Medulla oblongata (tissue), 1 donor: Measurements from ENCODE around the gene ZNF234.
"Not testable (repeated sequence)": the region's sequence is repeated elsewhere in the genome, so short reads cannot be mapped to it uniquely, and the experiment has no call there.

Experiments used
- DNase-seq: peaks from one replicate; pipeline ENCODE4 v3.0.0-alpha.2; 2015; ENCODE audit errors: extremely low spot score

ZNF234 gene

DNA sequence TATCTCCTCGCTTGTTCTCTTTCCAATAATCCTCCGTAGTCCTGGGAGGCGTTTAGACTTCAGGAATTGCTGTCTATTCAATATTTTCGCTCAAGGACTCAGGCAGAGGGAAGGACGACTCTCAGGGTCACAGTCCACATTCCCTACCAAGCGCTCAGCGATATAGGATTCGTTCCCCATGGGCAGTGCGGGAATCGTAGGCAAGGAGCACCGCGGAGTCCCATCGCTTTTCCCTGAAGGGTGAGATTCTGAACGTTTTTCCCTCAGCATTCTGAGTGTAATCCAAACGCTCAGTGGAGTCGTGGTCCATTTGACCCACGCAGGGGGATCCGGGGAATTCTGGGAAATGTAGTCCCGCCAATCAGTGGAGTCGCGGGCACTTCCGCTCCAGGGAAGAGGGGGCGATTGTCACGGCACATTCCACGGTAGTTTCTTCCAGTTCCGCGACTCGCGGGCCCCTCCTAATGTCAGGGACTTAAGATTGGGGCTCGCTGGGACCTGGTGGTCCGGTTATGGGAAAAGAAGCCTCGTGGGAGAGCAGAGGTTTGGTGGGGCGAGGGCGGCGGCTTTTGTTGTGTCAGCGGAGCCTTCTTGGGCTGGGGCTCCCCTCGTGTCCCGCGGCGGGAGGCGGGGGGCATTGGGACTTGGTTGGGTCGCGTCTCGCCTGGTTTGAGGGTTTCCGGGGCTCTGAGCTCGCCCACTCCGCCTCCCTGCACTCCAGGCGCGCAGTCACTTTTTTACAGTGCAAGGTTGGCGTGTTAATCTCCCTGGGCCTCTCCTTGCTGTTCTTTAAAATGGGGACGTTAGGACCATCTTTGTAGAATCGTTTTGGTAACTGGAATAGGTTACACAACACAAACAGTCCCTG, at the start of gene ZNF234:
Gene ZNF234, plus strand, starts transcription at position 364 of the 868 bp plus-strand sequence. CDS start 3,079 bp downstream, outside the sequence.
- peak; percentile 96 for DNase-seq

DNA sequence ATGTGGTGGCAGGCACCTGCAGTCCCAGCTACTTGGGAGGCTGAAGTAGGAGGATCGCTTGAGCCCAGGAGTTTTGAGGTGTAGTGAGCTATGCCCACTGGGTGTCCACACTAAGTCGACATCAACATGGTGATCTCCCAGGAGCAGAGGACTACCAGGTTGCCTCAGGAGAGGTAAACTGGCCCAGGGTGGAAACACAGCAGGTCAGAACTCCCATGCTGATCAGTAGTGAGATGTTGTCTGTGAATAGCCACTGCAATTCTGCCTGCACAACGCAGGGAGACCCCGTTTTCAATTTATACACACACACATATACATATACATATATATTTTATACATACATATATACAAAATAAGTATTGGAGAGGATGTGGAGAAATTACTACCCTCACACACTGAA, 49.2 kb upstream of the ZNF234 start:
- DNase-seq = no peak

DNA sequence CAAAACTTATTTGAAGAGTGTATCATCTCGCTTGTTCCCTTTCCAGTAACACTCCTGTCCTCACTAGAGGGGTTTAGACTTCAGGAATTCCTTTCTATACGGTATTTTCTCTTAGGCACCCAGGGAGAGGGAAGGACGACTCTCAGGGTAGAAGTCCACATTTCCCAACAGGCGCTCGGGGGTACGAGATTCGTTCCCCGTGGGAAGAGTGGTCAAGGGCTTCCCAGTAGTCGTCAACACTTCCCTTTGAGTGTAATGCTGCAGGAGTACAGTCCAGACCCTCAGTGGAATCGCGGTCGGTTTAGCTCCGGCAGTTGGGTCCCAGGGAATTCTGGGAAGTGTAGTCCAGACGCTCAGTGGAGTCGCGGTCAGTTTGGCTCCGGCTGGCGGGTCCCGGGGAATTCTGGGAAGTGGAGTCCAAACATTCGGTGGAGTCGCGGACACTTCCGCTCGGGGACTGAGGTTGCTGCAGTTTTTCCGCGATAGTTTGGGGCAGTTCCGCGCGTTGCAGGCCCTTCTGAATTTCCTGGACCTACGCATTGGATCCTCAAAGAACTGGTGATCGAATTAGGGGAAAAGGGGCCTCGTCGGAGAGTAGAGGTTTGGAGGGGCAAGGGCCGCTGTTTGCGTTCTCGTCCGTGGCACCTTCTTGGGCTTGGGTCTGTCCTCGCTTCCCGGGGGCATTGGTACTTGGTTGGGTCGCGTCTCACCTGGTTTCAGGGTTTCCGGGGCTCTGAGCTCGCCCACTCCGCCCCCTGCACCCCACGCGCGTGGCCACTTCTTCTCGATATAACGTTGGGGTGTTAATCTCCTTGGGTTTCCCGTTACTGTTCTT, 47.2 kb upstream of the ZNF234 start, which contains the start of gene ZNF224:
Gene ZNF224, plus strand, starts transcription at position 431 of the 835 bp plus-strand sequence. CDS start 3,513 bp downstream, outside the sequence.
- peak; percentile 97 for DNase-seq

DNA sequence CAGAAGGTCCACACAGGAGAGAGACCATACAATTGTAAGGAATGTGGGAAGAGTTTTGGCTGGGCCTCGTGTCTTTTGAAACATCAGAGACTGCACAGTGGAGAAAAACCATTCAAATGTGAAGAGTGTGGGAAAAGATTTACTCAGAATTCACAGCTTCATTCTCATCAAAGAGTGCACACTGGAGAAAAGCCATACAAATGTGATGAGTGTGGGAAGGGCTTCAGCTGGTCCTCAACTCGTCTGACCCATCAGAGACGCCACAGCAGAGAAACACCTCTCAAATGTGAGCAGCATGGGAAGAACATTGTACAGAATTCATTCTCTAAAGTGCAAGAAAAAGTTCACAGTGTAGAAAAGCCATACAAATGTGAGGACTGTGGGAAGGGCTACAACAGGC, 33.6 kb upstream of the ZNF234 start:
- DNase-seq = no peak

DNA sequence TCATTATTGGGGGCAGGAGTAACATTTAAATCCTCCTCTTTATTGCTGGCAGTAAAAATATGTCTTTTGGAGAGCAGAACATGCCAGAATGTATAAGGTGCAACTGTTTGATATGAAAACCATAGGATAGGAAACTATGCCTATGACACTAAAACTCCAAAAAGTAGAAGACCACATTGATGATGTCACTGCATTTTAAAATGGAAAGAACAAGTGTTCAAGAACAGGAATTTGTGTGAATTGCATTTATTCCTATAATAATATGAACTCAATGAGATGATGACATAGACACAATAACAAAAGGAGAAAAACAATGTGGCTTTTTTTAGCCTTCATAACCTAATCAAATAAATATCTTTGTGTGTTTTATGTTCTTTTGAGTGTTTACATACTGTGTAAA, 31.9 kb upstream of the ZNF234 start:
- no peak for DNase-seq

DNA sequence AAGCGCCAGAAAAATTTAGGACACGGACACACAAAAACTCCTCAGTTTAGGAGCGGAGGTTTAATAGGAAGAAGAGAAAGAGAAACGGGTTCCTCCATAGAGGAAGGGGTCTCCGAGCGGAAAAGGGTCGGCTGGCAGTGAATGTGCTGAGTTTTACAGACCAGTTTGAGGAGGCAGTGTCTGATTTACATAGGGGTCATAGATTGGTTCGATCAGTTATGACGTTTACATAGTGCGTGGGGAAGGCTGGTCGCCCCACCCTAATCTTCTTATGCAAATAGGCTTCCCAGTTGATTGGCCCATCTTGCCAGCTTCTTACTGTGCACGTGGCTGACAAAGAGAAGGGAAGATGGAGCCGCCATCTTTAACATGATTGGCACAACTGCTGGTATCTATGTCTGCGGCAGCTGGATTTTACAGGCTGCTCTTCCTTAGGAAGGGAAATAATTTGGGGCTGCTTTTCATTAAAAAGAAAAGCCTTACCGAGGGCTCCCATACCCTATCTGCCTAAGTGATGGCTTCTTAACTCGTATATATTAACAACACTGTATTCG, 29.4 kb upstream of the ZNF234 start:
- no peak for DNase-seq

DNA sequence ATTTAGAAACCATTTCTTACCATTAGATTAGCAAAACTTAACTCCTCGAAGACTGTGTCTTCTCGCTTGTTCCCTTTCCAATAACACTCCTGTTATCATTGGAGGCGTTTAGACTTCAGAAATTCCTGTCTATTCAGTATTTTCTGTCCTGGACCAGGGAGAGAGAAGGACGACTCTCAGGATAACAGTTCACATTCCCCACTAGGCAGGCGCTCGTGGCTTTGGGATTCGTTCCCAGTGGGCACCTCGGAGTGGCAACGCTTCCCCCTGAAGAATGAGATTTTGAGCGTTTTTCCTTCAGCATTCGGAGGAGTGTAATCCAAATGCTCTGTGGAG, 28.6 kb upstream of the ZNF234 start:
- no peak for DNase-seq

DNA sequence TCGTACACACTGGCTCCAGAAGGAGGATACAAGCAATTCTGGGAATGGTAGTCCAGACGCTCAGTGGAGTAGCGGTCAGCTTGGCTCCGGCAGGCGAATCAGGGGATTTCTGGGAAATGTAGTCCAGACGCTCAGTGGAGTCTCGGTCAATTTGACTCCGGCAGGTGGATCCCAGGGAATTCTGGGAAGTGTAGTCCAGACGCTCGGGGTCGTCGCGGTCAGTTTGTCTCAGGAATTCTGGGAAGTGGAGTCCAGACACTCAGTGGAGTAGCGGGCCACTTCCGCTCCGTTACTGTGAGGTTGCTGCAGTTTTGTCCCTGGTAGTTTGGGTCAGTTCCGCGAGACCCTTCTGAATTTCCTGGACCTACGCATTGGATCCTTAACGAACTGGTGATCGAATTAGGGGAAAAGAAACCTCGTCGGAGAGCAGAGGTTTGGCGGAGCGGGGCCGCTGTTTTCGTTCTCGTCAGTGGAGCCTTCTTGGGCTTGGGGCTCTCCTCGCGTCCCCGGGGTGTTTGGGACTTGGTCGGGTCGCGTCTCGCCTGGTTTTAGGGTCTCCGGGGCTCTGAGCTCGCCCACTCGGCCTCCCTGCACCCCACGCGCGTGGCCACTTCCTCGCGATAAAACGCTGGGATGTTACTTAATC, 28.1 kb upstream of the ZNF234 start, which contains the start of gene ZNF225:
Gene ZNF225, plus strand, starts transcription at position 262 of the 646 bp plus-strand sequence. CDS start 2,429 bp downstream, outside the sequence.
- peak; percentile 100 for DNase-seq

DNA sequence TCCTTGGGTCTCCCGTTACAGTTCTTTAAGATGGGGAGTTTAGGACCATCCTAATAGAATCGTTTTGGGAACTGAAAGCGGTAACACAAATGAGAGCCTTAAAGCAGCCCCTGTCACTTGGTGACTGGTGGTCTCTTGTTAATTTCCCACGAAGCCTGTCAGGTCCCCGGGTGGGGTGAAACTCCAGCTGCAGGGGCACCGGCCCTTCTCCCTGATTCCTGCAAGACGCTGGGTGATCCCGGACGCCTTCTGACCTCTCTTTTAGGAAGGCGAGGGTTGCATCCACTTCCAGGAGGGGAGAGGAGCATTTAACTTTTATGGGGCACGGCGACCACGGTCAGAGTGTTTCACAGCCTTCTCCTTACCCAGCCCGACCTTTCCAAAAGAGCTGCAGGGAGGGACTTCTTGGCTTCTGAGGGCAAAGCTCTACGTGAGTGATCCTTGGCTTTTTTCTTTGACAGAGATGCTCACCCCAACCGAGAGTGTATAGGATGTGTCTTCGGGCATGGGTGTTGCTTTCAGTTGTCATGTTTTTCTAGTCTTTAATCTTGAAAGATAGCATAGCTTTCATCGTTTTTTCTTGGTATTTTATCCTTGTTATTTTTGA, 27.5 kb upstream of the ZNF234 start:
- DNase-seq = no peak

DNA sequence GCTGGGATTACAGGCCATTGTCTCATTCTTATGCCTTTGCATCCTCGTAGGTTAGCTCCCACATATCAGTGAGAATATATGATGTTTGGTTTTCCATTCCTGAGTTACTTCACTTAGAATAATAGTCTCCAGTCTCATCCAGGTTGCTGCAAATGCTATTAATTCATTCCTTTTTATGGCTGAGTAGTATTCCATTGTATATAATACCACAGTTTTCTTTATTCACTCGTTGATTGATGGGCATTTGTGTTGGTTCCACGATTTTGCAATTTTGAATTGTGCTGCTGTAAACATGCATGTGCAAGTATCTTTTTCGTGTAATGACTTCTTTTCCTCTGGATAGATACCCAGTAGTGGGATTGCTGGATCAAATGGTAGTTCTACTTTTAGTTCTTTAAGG, 20.2 kb upstream of the ZNF234 start:
- not testable (repeated sequence) for DNase-seq

DNA sequence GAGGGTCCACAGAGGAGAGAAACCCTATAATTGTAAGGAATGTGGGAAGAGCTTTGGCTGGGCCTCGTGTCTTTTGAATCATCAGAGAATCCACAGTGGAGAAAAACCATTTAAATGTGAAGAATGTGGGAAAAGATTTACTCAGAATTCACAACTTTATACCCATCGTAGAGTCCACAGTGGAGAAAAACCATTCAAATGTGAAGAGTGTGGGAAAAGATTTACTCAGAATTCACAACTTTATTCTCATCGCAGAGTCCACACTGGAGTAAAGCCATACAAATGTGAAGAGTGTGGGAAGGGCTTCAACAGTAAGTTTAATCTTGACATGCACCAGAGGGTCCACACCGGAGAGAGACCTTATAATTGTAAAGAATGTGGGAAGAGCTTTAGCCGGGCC, 9.4 kb upstream of the ZNF234 start:
- DNase-seq = no peak

DNA sequence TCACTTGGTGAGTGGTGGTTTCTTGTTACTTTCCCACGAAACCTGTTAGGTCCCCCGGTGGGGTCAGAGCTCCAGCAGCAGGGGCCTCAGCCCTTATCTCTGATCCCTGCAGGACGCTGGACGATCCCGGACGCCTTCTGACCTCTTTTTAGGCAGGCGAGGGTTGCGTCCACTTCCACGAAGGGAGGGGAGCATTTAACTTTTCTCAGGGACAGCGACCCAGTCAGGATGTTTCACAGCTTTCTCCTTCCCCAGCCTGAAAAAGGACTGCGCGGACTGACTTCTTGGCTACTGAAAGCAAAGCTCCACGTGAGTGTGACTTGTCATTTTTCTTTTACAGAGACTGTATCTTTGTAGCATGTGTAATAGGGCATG, 692 bp downstream of the ZNF234 start:
- DNase-seq = peak; percentile 20

DNA sequence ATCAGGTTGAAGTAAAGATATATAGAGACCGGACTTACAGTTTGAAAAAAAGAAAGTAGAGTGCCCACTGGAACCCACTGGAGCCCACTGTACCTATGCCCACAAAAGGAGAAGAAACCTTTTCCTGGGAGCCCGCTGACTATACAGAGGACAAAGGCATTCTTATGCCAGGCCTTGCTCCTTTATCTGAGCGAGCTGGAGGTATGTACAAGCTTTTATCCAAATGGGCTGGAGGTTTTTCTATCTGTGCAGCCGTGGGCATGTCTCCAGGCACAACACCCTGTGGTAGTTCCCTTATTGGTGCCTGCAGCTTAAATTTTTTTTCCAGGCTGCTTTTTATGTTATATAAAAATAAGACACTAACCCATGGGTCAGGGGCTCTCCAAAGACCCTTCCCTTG, 8.4 kb downstream of the ZNF234 start:
- DNase-seq = no peak

DNA sequence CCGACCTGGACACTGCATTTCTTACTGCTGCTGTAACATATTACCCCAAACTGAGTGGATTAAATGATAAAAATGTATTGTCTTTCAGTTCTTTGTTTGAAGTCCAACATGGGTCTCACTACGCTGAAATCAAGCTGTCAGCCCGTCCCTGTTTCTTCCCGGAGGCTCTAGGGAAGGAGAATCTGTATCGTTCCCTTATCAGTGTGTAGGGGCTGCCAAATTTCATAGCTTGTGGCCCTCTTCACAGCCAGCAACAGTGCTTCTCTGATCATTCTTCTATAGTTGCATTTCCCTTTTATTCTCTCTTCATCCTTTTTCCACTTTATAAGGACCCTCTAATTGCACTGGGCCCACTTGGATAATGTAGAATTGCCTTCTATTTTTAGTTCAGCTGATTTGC, 10.1 kb downstream of the ZNF234 start:
- no peak for DNase-seq

DNA sequence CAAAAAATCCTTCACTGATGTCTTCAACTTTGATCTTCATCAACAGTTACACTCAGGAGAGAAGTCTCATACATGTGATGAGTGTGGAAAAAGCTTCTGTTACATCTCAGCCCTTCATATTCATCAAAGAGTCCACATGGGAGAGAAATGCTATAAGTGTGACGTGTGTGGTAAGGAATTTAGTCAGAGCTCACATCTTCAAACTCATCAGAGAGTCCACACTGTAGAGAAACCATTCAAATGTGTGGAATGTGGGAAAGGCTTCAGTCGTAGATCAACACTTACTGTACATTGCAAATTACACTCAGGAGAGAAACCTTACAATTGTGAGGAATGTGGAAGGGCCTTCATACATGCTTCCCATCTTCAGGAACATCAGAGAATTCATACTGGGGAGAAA, 15.1 kb downstream of the ZNF234 start:
- no peak for DNase-seq

DNA sequence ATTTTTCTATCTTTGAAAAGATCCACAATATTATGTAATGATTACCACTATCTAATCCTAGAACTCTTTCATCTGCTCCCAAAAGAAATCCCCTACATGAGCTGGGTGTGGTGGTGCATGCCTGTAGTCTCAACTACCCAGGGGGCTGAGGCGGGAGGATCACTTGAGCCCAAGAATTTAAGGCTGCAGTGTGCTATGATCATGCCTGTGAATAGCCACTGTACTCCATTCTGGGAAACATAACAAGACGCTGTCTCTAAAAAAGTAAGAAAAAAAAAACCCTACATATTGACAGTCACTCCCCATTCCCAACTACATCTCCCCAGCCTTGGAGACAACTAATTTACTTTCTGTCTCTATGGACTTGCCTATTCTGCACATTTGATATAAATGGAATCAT, 22.4 kb downstream of the ZNF234 start:
- no peak for DNase-seq

DNA sequence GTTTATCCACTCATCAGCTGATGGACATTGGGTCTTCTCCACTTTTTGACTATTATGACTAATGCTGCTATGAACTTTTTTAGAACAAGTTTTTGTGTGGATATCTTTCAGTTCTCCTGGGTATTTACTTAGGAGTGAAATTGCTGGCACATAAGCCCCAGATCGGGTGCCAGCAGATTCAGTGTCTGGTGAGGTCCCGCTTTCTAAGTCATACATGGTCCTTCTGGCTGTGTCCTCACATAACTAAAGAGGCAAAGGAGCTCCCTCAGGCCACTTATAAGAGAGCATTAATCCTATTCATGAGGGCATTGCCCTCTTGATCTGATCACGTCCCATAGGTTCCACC, 22.9 kb downstream of the ZNF234 start:
- no peak for DNase-seq

DNA sequence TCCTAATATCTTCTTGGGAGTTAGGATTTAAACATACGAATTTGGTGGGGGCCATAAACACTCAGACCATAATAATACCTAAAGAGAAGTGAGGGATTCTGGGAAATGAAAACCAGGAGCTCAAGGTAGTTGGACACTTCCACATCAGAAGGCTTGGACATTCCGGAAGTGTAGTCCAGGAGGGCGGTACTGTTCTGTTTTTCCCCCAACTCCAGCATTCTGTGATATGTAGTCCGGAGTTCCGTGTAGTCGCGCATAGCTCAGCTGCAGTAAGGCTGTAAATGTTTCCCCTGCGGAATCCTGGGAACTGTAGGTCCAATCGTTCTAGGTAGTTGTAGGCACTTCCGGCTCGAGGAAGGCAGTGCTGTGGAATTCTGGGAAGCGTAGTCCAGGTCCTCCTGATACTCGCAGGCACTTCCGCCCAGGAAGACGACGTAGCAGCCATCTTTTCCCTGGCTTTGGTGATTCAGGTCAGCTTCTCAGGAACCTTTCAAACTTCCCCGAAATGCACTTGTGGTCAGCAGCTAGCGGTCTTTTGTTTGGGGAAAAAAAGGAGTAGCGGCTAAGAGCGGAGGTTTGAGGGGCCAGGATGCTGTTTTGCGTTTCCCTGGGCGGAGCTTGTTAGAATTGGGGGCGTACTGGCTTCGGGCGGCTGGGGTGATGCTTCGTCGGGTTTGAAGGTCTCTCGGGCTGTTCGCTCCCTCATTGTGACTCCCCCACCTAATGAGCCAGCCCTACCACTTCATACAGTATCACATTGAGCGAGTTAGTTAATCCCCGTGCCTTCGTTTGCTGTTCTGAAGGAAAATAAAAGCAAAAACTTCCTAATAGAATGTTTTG, 23.5 kb downstream of the ZNF234 start, which contains the start of gene ZNF226:
Gene ZNF226, plus strand, starts transcription at position 428 of the 840 bp plus-strand sequence. CDS start 4,981 bp downstream, outside the sequence.
- DNase-seq = peak; percentile 99

DNA sequence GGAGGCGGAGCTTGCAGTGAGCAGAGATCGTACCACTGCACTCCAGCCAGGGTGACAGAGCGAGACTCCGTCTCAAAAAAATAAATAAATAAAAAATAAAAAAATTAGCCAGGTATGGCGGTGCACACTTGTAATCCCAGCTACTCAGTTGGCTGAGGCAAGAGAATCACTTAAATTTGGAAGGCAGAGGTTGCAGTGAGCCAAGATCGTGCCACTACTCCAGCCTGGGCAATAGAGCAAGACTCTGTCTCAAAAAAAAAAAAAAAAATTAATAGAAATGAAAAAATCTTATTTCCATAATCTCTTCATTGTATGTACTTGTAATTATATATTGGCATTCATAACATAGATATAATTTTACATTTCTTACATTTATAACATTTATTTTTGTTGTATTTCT, 29.3 kb downstream of the ZNF234 start:
- not testable (repeated sequence) for DNase-seq

DNA sequence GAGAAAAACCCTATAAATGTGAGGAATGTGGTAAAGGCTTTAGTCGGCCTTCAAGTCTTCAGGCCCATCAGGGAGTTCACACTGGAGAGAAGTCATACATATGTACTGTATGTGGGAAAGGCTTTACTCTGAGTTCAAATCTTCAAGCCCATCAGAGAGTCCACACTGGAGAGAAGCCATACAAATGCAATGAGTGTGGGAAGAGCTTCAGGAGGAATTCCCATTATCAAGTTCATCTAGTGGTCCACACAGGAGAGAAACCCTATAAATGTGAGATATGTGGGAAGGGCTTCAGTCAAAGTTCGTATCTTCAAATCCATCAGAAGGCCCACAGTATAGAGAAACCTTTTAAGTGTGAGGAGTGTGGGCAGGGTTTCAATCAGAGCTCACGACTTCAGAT, 35.2 kb downstream of the ZNF234 start:
- DNase-seq = no peak
